ENCODE measurements around the gene VPS37D.
"Not testable (repeated sequence)": the region's sequence is repeated elsewhere in the genome, so short reads cannot be mapped to it uniquely, and the experiment has no call there.

Gene VPS37D

GRCh38 chr7:73645643-73646174 is 21.9 kb upstream of the VPS37D start:
- in situ Hi-C loops (cut with HindIII; ENCODE audit: low sequenced_read_pairs): no loop called here

- in situ Hi-C loops (cut with HindIII; ENCODE audit: low sequenced_read_pairs): no loop called here
Measured at GRCh38 chr7:73646785-73647724, 20.6 kb upstream of the VPS37D start.

GRCh38 chr7:73647725-73648592 is 19.7 kb upstream of the VPS37D start:
- in situ Hi-C loops (cut with HindIII; ENCODE audit: low sequenced_read_pairs): no loop called here

- in situ Hi-C loops (cut with HindIII; ENCODE audit: low sequenced_read_pairs): no loop called here
Measured at GRCh38 chr7:73648593-73649332, 18.9 kb upstream of the VPS37D start.

- in situ Hi-C loops (cut with HindIII; ENCODE audit: low sequenced_read_pairs): no loop called here
Measured at GRCh38 chr7:73649576-73649975, 18.1 kb upstream of the VPS37D start.

- in situ Hi-C loops (cut with HindIII; ENCODE audit: low sequenced_read_pairs): no loop called here
Measured at GRCh38 chr7:73650524-73650923, 17.1 kb upstream of the VPS37D start.

- in situ Hi-C loops (cut with HindIII; ENCODE audit: low sequenced_read_pairs): no loop called here
Measured at GRCh38 chr7:73652541-73652949, 15.1 kb upstream of the VPS37D start.

- in situ Hi-C loops (cut with HindIII; ENCODE audit: low sequenced_read_pairs): not testable (repeated sequence)
Measured at GRCh38 chr7:73655309-73655708, 12.3 kb upstream of the VPS37D start.

- in situ Hi-C loops (cut with HindIII; ENCODE audit: low sequenced_read_pairs): no loop called here
Measured at GRCh38 chr7:73659983-73660382, 7.6 kb upstream of the VPS37D start.

- in situ Hi-C loops (cut with HindIII; ENCODE audit: low sequenced_read_pairs): not testable (repeated sequence)
Measured at GRCh38 chr7:73660594-73660993, 7.0 kb upstream of the VPS37D start.

- in situ Hi-C loops (cut with HindIII; ENCODE audit: low sequenced_read_pairs): no loop called here
Measured at GRCh38 chr7:73663033-73663432, 4.6 kb upstream of the VPS37D start.

- in situ Hi-C loops (cut with HindIII; ENCODE audit: low sequenced_read_pairs): no loop called here
Measured at GRCh38 chr7:73668103-73668885, 663 bp downstream of the VPS37D start.

GRCh38 chr7:73668886-73669230 is 1.2 kb downstream of the VPS37D start:
- in situ Hi-C loops (cut with HindIII; ENCODE audit: low sequenced_read_pairs): no loop called here

GRCh38 chr7:73669288-73669701 is 1.7 kb downstream of the VPS37D start:
- in situ Hi-C loops (cut with HindIII; ENCODE audit: low sequenced_read_pairs): no loop called here

GRCh38 chr7:73669858-73670385 is 2.3 kb downstream of the VPS37D start:
- in situ Hi-C loops (cut with HindIII; ENCODE audit: low sequenced_read_pairs): loop anchor here (5.0 kb wide), 1 partner anchor 68 kb away; no protein-coding TSS in a partner anchor

GRCh38 chr7:73671322-73671661 is 3.7 kb downstream of the VPS37D start:
- in situ Hi-C loops (cut with HindIII; ENCODE audit: low sequenced_read_pairs): loop anchor here (5.0 kb wide), 1 partner anchor 69 kb away; no protein-coding TSS in a partner anchor

- in situ Hi-C loops (cut with HindIII; ENCODE audit: low sequenced_read_pairs): loop anchor here (5.0 kb wide), 1 partner anchor 70 kb away; no protein-coding TSS in a partner anchor
Measured at GRCh38 chr7:73671857-73672445, 4.3 kb downstream of the VPS37D start.

GRCh38 chr7:73674468-73675124 is 7.0 kb downstream of the VPS37D start:
- in situ Hi-C loops (cut with HindIII; ENCODE audit: low sequenced_read_pairs): loop anchor here (5.0 kb wide), 1 partner anchor 72 kb away; no protein-coding TSS in a partner anchor

- in situ Hi-C loops (cut with HindIII; ENCODE audit: low sequenced_read_pairs): not testable (repeated sequence)
Measured at GRCh38 chr7:73676062-73676461, 8.4 kb downstream of the VPS37D start.
